Upper lobe of left lung (tissue), 4 donors: ENCODE measurements around the gene LIPK.
"Not testable (repeated sequence)": the region's sequence is repeated elsewhere in the genome, so short reads cannot be mapped to it uniquely, and the experiment has no call there.

ENCODE experiments used
- CTCF ChIP-seq, 6 experiments: fragments of 450-650 bp in 4 of 6; fragments of 200-600 bp in 2 of 6; sonication (generic) in 2 of 6; IDR thresholded peaks; one replicate each; pipeline ENCODE4 v1.5.1; 2016 to 2019; ENCODE audit warnings: antibody characterized with exemption in 6 of 6
- POLR2A ChIP-seq, 4 donors: fragments of 450-650 bp; IDR thresholded peaks; one replicate each; pipeline ENCODE4 v1.5.1; 2016 to 2017; ENCODE audit warnings: antibody characterized with exemption in 4 of 4, mild to moderate bottlenecking in 2 of 4
- POLR2AphosphoS5 ChIP-seq, 2 donors: sonication (generic); formaldehyde crosslinking; IDR thresholded peaks; one replicate each; pipeline ENCODE4 v1.5.1; 2017; ENCODE audit warnings: antibody characterized with exemption in 2 of 2

- not testable (repeated sequence) for TF ChIP-seq POLR2AphosphoS5, CTCF, POLR2A (IDR thresholded peaks at IDR 0.05)
Measured at GRCh38 chr10:88741921-88742320, 35.9 kb downstream of the LIPK start.
